GM18507 (cell line): ENCODE measurements around the gene NEK5.
"Not testable (repeated sequence)": the region's sequence is repeated elsewhere in the genome, so short reads cannot be mapped to it uniquely, and the experiment has no call there.

Experiments used
- DNase-seq: peaks from one replicate; pipeline ENCODE4 v3.0.0; 2011; ENCODE audit warnings: low read depth; ENCODE audit not compliant: insufficient read length; ENCODE audit errors: extremely low spot score
- FAIRE-seq: peaks from 2 replicates; lab custom pipeline; 2011; peaks lifted over from hg19 to GRCh38; lab: Jason Lieb, UNC

The NEK5 gene

GRCh38 chr13:52128714-52129700 lies at the start of gene NEK5:
Gene NEK5, minus strand, starts transcription at chr13:52129073. Its CDS starts 1,591 bp downstream, at chr13:52127482.
- FAIRE-seq (no peak), DNase-seq (peak; percentile 23)

- no peak for DNase-seq
- no peak for FAIRE-seq
Measured at GRCh38 chr13:52177276-52177675, 48.4 kb upstream of the NEK5 start.

- FAIRE-seq, DNase-seq: not testable (repeated sequence)
Measured at GRCh38 chr13:52173970-52174369, 45.1 kb upstream of the NEK5 start.

GRCh38 chr13:52173373-52173772 lies 44.5 kb upstream of the NEK5 start:
- DNase-seq, result no peak
- FAIRE-seq, result no peak

- not testable (repeated sequence) for FAIRE-seq
Measured at GRCh38 chr13:52171686-52172085, 42.8 kb upstream of the NEK5 start.

GRCh38 chr13:52170828-52171391 lies 42.0 kb upstream of the NEK5 start:
- not testable (repeated sequence) for DNase-seq, FAIRE-seq

More at GRCh38 chr13:52171686-52172085, 42.8 kb upstream of the NEK5 start:
- not testable (repeated sequence) for DNase-seq

GRCh38 chr13:52169839-52170238 lies 41.0 kb upstream of the NEK5 start:
- DNase-seq (no peak), FAIRE-seq (no peak)

- DNase-seq (no peak), FAIRE-seq (no peak)
Measured at GRCh38 chr13:52165411-52165810, 36.5 kb upstream of the NEK5 start.

GRCh38 chr13:52164989-52165388 lies 36.1 kb upstream of the NEK5 start:
- FAIRE-seq (no peak), DNase-seq (no peak)

GRCh38 chr13:52163878-52164277 lies 35.0 kb upstream of the NEK5 start:
- FAIRE-seq, DNase-seq: not testable (repeated sequence)

GRCh38 chr13:52162279-52163101 lies 33.6 kb upstream of the NEK5 start:
- FAIRE-seq (no peak), DNase-seq (no peak)

- FAIRE-seq (no peak), DNase-seq (no peak)
Measured at GRCh38 chr13:52161181-52161646, 32.3 kb upstream of the NEK5 start.

GRCh38 chr13:52160506-52160905 lies 31.6 kb upstream of the NEK5 start:
- DNase-seq, result no peak

GRCh38 chr13:52160053-52160452 lies 31.2 kb upstream of the NEK5 start:
- FAIRE-seq, result no peak
- DNase-seq, result no peak

More at GRCh38 chr13:52160506-52160905, 31.6 kb upstream of the NEK5 start:
- FAIRE-seq, result no peak

- peak; percentile 22 for DNase-seq
- FAIRE-seq, result peak; percentile 18
Measured at GRCh38 chr13:52159159-52159982, 30.5 kb upstream of the NEK5 start, which contains the start of gene NEK3. Gene NEK3, minus strand, starts transcription at chr13:52159597. Its CDS starts 3,406 bp downstream, at chr13:52156191.

GRCh38 chr13:52158629-52159158 lies 29.8 kb upstream of the NEK5 start:
- FAIRE-seq, result peak; percentile 41
- DNase-seq, result peak; percentile 2

GRCh38 chr13:52156724-52157261 lies 27.9 kb upstream of the NEK5 start:
- DNase-seq, result no peak
- FAIRE-seq, result no peak

GRCh38 chr13:52155177-52155576 lies 26.3 kb upstream of the NEK5 start:
- FAIRE-seq (no peak), DNase-seq (no peak)
